Ishikawa (cell line): Measurements from ENCODE around the gene TLK1.

Experiments
- CEBPB ChIP-seq: IDR thresholded peaks from 2 replicates; pipeline ENCODE4 v1.6.1; 2012
- CREB1 ChIP-seq: IDR thresholded peaks from 2 replicates; pipeline ENCODE4 v1.6.1; 2012; ENCODE audit warnings: low read depth
- EGR1 ChIP-seq: IDR thresholded peaks from 2 replicates; pipeline ENCODE4 v1.6.1; 2012
- EP300 ChIP-seq: IDR thresholded peaks from 2 replicates; pipeline ENCODE4 v1.6.1; 2012; ENCODE audit warnings: borderline replicate concordance
- FOXM1 ChIP-seq: IDR thresholded peaks from 2 replicates; pipeline ENCODE4 v1.6.1; 2012; ENCODE audit warnings: low read depth, borderline replicate concordance
- NFIC ChIP-seq: IDR thresholded peaks from 2 replicates; pipeline ENCODE4 v1.6.1; 2012
- RAD21 ChIP-seq: IDR thresholded peaks from 2 replicates; pipeline ENCODE4 v1.6.1; 2012; ENCODE audit warnings: low read depth
- TAF1 ChIP-seq: IDR thresholded peaks from 2 replicates; pipeline ENCODE4 v1.6.1; 2012; ENCODE audit warnings: low read depth, mild to moderate bottlenecking
- TCF12 ChIP-seq: IDR thresholded peaks from 2 replicates; pipeline ENCODE4 v1.6.1; 2012; ENCODE audit warnings: low read depth
- TEAD4 ChIP-seq: IDR thresholded peaks from 2 replicates; pipeline ENCODE4 v1.6.1; 2012
- YY1 ChIP-seq: IDR thresholded peaks from 2 replicates; pipeline ENCODE4 v1.6.1; 2012; ENCODE audit warnings: low read depth
- ZBTB7A ChIP-seq: IDR thresholded peaks from 2 replicates; pipeline ENCODE4 v1.6.1; 2012; ENCODE audit warnings: low read depth
- TF ChIP-seq, protein P1 (sequence below): IDR thresholded peaks from 2 replicates; pipeline ENCODE4 v1.6.1; 2012
- TF ChIP-seq, protein P2 (sequence below): IDR thresholded peaks from 2 replicates; pipeline ENCODE4 v1.6.1; 2012
- TF ChIP-seq, protein P3 (sequence below): IDR thresholded peaks from 2 replicates; pipeline ENCODE4 v1.6.1; 2012; ENCODE audit warnings: low read depth, mild to moderate bottlenecking

TLK1 gene

DNA sequence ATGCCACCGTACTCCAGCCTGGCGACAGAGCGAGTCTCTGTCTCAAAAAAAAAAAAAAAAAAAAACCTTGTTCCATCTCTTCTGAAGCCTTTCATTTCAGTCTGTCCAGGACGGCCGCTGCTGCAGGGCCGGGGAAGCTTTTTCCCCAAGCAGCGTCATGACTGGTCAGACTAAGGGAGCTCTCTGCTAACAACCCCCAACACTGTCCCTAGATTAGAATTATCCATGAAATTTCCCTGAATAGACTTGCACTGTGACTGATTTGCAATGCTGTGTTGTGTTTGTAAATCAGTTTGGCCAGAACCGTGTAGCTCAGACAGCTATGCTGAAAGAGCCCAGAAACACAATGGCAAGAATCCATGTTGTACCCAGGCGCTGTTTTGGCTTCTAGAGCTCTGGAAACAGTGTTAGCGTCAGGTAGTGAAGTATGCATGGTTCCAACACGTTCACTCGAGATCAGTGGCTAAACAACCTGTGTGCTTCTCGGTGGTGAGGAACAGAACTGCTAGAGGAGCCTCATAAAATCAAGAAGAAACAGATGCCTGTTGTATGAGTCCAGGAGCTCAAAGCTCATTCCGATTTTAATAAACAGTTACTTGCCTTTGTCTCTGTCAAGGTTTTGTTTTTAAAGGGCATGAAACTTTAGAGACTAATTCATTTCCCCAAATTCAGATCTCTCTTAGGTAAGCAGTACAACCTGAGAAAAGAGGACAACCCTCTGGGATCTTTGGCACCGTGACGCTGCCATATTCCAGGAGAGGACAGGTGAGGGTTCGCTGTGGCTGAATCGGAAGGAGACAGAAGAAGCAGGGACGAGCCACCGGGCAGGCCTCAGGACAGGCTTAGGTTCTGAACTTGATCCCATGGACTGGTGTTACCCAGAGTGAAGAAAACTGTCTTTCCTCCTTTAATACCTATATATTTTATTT, 188.1 kb downstream of the TLK1 start:
- TF ChIP-seq RAD21 (no peak), TCF12 (no peak), TEAD4 (no peak), TAF1 (no peak), NFIC (no peak), CREB1 (no peak), ZBTB7A (no peak), EP300 (no peak), FOXM1 (no peak), CEBPB (no peak)
- TF ChIP-seq, protein P1, sequence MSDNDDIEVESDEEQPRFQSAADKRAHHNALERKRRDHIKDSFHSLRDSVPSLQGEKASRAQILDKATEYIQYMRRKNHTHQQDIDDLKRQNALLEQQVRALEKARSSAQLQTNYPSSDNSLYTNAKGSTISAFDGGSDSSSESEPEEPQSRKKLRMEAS: no peak
- TF ChIP-seq, protein P2, sequence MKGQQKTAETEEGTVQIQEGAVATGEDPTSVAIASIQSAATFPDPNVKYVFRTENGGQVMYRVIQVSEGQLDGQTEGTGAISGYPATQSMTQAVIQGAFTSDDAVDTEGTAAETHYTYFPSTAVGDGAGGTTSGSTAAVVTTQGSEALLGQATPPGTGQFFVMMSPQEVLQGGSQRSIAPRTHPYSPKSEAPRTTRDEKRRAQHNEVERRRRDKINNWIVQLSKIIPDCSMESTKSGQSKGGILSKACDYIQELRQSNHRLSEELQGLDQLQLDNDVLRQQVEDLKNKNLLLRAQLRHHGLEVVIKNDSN: no peak
- TF ChIP-seq, protein P3, sequence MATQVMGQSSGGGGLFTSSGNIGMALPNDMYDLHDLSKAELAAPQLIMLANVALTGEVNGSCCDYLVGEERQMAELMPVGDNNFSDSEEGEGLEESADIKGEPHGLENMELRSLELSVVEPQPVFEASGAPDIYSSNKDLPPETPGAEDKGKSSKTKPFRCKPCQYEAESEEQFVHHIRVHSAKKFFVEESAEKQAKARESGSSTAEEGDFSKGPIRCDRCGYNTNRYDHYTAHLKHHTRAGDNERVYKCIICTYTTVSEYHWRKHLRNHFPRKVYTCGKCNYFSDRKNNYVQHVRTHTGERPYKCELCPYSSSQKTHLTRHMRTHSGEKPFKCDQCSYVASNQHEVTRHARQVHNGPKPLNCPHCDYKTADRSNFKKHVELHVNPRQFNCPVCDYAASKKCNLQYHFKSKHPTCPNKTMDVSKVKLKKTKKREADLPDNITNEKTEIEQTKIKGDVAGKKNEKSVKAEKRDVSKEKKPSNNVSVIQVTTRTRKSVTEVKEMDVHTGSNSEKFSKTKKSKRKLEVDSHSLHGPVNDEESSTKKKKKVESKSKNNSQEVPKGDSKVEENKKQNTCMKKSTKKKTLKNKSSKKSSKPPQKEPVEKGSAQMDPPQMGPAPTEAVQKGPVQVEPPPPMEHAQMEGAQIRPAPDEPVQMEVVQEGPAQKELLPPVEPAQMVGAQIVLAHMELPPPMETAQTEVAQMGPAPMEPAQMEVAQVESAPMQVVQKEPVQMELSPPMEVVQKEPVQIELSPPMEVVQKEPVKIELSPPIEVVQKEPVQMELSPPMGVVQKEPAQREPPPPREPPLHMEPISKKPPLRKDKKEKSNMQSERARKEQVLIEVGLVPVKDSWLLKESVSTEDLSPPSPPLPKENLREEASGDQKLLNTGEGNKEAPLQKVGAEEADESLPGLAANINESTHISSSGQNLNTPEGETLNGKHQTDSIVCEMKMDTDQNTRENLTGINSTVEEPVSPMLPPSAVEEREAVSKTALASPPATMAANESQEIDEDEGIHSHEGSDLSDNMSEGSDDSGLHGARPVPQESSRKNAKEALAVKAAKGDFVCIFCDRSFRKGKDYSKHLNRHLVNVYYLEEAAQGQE: no peak

DNA sequence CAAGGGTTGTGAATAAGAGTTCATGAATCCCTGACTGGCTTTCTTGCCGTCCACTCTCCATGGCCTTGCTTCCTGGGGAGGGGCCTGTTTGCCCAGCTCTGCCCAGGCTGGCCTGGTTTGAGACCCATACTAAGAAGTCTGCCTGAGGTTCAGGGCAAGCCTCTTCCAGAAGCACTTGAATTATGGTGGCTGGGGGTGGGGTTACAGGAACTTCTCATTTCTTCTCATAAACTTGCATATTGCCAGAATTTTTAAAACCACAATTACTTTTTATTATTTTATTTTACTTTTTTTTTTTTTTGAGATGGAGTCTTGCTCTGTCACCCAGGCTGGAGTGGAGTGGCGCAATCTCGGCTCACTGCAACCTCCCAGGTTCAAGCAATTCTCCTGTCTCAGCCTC, 189.6 kb downstream of the TLK1 start:
- TF ChIP-seq TAF1: no peak
- TF ChIP-seq FOXM1: no peak
- TF ChIP-seq EP300: no peak
- TF ChIP-seq, protein P1: no peak
- no peak for TF ChIP-seq RAD21
- no peak for TF ChIP-seq NFIC
- TF ChIP-seq ZBTB7A: no peak
- TF ChIP-seq YY1: no peak
- no peak for TF ChIP-seq EGR1
- TF ChIP-seq TEAD4: no peak
- TF ChIP-seq, protein P3: no peak
- no peak for TF ChIP-seq CEBPB
- no peak for TF ChIP-seq TCF12
- TF ChIP-seq, protein P2: no peak
- TF ChIP-seq CREB1: no peak

DNA sequence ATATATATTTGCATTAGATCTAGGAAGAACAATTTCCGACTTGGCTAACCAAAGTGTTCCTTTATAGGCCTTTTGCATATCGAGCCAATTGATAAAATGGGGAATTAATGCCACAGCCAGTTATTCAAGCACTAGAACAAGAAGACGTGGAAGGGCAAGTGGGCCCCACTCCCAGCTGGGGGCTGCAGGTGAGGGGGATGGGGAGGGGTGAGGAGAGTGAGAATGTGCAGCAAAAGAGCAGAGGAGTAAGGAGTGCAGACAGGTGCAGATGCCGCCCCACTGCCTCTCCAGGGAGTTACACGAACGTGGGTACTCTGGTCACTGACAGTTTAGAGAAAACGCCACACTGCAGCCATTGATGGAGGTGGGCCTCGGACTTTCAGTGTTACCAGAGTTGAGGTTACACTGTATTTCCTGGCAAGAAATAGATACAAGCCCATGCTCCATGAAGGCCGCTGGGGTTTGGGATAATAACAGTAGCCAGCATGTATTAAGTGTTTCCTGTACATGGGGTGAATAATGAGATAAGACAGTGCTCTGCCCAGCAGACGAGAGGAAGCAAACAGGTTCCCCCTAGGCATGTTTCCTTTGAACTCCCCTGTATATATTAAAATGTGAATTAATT, 190.7 kb downstream of the TLK1 start:
- TF ChIP-seq YY1: no peak
- no peak for TF ChIP-seq EGR1
- TF ChIP-seq NFIC: no peak
- TF ChIP-seq, protein P1: no peak
- no peak for TF ChIP-seq TCF12
- no peak for TF ChIP-seq FOXM1

DNA sequence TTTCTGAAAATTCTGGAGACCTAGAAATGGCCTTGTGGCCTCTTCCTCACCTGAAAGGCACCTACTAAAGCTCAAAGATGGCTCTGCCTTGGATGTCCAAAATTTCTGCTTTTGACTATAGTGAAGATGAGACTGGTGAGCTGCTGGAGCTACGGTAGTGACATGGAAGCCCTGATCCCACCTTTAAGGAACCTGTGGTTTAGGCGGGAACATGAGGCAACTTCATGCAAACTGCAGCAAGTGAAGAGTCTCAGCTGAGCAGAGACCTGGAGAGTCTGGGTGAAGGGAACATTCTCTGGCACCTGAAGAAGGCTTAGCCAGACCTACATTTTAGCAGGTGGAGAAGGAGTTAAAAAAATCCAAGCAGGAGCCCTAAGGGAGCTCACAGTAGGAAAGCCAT, 191.7 kb downstream of the TLK1 start:
- TF ChIP-seq, protein P3: no peak
